ENCODE data around the gene NT5DC2. TPM values are rescaled to one million over a fixed set of nuclear protein-coding genes. Genes with fewer than 3 reads are reported as not detected.

Gene NT5DC2
- total RNA-seq, 2 donors from 2014 or later, result 70.8 to 117 TPM

GRCh38 chr3:52489453-52489852, 44.2 kb downstream of the NT5DC2 start:
- TF ChIP-seq CTCF (IDR thresholded peaks at IDR 0.05) (no peak), POLR2AphosphoS5 (IDR thresholded peaks at IDR 0.05) (no peak), POLR2A (IDR thresholded peaks at IDR 0.05) (no peak)
- Histone ChIP-seq H3K27ac (peak overlapping the region; percentile 38 to 57), H3K9me3 (no peaks in the 10 kb centered on the region), H3K27me3 (replicated peaks; ENCODE audit: insufficient read depth) (no peaks in the 10 kb centered on the region), H3K4me3 (no peak overlapping the region), H3K4me1 (replicated peaks) (no peaks in the 10 kb centered on the region), H3K36me3 (peaks cover 38 to 58% of the 10 kb centered on the region in 2 donors)
- no peak for DNase-seq (ENCODE audit: low spot score)
- intact Hi-C loops (cut with DNase I), result no loop called here
- 85% methylated on average over 18 of the region's 18 CpGs for WGBS

GRCh38 chr3:52488746-52489145, 44.9 kb downstream of the NT5DC2 start:
- Histone ChIP-seq H3K4me3 (no peak overlapping the region), H3K4me1 (replicated peaks) (no peaks in the 10 kb centered on the region), H3K36me3 (peaks cover 38 to 58% of the 10 kb centered on the region in 2 donors), H3K27me3 (replicated peaks; ENCODE audit: insufficient read depth) (no peaks in the 10 kb centered on the region), H3K9me3 (no peaks in the 10 kb centered on the region), H3K27ac (peak overlapping the region in 1 of 2 donors; percentile 14)
- intact Hi-C loops (cut with DNase I), result no loop called here
- DNase-seq (ENCODE audit: low spot score), result no peak
- 72% methylated on average over 2 of the region's 3 CpGs for WGBS
- TF ChIP-seq CTCF (IDR thresholded peaks at IDR 0.05) (no peak), POLR2AphosphoS5 (IDR thresholded peaks at IDR 0.05) (no peak), POLR2A (IDR thresholded peaks at IDR 0.05) (no peak)

- TF ChIP-seq CTCF (IDR thresholded peaks at IDR 0.05) (no peak), POLR2A (IDR thresholded peaks at IDR 0.05) (no peak), POLR2AphosphoS5 (IDR thresholded peaks at IDR 0.05) (no peak)
- Histone ChIP-seq H3K9me3 (no peaks in the 10 kb centered on the region), H3K27me3 (replicated peaks; ENCODE audit: insufficient read depth) (no peaks in the 10 kb centered on the region), H3K36me3 (peaks cover 38 to 58% of the 10 kb centered on the region in 2 donors), H3K4me3 (no peak overlapping the region), H3K4me1 (replicated peaks) (no peaks in the 10 kb centered on the region), H3K27ac (peak overlapping the region in 1 of 2 donors; percentile 14)
- DNase-seq (ENCODE audit: low spot score), result no peak
- WGBS, result 93% methylated on average over 58 of the region's 59 CpGs
- intact Hi-C loops (cut with DNase I), result no loop called here
Measured at GRCh38 chr3:52487788-52488691, 45.6 kb downstream of the NT5DC2 start.

GRCh38 chr3:52487050-52487787, 46.4 kb downstream of the NT5DC2 start:
- Histone ChIP-seq H3K27ac (peak overlapping the region in 1 of 2 donors; percentile 13), H3K4me1 (replicated peaks) (no peaks in the 10 kb centered on the region), H3K4me3 (no peak overlapping the region), H3K36me3 (peaks cover 33 to 55% of the 10 kb centered on the region in 2 donors), H3K27me3 (replicated peaks; ENCODE audit: insufficient read depth) (no peaks in the 10 kb centered on the region), H3K9me3 (no peaks in the 10 kb centered on the region)
- intact Hi-C loops (cut with DNase I), result no loop called here
- no peak for DNase-seq (ENCODE audit: low spot score)
- no peak for TF ChIP-seq POLR2A (IDR thresholded peaks at IDR 0.05)
- no peak for TF ChIP-seq CTCF (IDR thresholded peaks at IDR 0.05)
- TF ChIP-seq POLR2AphosphoS5 (IDR thresholded peaks at IDR 0.05), result no peak
- WGBS, result 89% methylated on average over 31 of the region's 31 CpGs
